ENCODE measurements around the gene CP.

CP gene

DNA sequence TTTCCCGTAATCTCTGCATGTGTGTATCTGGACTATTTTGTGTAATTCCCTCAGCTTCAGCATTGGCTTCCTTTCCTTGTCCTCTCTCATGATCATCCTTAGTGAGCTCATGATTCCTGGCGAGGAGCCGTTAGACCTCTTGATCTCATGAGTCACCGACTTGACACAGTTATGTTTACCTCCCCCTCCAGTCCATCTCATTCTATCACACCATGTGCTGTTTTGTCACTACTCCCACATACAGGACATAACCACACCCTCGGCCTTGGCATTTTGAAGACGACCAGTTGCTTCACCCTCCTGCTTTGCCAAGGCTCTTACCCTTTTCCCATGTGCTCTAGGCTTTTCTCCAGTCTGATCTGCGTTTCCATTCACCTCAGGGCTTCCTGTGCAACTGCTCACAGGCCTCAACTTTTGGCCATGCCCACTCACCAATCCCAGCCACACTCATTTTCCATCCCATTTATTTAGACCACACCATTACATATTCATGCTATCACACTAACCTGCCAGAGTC, 41.5 kb downstream of the CP start:
- no peak for DNase-seq

DNA sequence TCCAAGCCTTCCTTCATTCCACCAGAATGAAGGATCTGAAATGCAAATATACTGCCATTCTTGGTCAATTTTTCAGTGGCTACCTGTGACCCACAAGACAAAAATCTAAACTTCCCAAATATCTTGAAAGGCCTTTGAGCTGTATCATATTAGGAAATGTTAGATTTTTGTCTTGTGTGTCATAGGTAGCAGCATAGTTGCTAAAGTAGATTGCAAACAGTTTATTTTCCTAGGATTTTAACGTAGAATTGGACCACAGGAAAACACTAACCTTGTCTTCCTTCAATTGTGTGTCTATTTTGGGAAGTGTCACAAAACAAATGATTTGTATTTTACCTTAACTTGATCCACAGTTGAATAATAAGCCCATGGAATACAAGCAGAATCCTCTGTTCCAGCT, 42.4 kb downstream of the CP start:
- DNase-seq: no peak

DNA sequence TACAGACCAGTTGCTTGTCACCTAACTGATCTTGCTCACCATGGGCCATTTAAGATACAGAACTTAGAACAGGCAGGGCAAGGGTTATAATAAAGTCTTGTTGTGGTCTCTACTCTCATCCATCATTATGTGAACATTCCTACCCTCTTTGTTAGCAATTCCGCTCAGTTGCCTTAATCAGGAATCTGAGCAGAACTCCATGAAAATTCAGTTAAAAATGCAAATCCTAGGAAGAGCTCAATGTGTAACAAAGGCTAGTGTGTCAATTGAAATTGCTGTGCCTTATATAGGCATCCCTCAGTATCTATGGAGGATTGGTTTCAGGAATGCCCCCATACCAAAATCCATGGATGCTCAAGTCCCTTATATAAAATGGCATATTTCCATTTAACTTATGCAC, 44.5 kb downstream of the CP start:
- DNase-seq: no peak

DNA sequence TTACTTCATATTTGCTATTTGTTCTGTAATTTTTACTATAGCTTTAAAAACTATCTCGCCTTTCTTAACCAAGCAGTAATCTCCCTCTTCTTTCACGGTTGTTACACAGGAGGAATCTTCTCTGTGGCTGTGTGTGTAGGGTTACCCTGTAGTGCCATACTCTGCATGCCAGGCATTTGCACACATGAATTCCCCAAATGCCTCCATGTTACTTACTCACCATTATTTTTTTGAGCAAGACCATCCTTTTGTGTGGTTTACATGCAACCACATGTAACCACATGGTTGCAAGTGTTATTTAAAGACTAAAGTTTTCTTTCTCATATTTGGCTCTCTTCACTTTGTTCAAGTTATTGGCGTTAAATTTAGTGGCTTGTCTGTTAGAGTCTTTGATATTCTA, 46.7 kb downstream of the CP start:
- DNase-seq: no peak

DNA sequence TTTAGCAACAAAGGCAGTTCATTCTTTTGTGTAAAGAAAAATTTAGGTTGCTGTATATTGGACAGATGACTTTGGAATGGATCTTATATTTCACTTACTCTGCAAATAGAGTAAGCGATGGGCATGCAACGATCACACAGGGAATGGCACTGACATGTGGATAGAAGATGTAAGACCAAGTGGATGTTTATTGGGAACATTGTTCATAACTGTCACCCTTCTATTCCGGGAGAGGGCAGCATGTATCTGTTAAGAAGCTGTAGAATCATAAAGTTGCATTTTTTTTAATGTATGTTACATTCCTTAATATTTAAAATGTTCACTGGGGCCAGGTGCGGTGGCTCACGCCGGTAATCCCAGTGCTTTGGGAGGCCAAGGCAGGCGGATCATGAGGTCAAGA, 51.0 kb downstream of the CP start:
- DNase-seq: no peak

DNA sequence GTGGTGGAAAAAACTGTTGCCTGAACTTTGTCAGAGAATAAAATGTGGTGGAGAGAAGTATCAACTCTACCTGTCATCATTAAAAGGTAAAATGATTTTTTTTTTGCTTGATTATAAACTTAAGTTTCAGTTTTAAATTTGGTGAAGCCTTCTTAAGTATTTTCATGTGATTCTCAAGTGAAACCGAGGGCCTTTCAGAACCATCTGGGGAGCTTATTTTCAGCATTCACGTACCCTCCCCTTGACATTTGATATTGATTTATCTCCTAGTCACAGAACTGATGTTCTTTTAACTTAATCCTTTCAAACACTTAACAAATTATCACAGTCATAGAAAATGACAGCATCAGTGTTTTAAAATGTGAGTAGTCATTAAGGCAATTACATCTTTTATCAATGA, 53.7 kb downstream of the CP start:
- DNase-seq: no peak

DNA sequence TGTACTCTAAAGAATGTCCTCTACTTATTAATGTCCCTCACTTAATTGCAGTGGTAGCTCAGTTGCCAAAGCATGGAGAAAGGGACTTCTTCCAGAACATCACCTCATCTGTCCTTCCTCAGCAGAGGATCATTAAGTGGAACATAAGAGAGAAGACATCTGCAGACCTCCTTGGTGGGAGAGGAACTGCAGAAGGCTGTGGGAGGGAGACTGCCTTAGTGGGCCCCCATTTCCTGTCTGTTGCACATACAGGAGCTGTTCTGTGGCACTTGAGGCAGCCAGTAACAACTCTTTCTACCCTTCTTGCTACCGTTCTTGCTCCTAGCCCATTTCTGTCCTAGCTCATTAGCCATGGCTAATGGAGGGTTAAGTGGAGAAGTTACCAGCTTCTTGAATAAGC, 58.6 kb downstream of the CP start:
- DNase-seq: no peak

DNA sequence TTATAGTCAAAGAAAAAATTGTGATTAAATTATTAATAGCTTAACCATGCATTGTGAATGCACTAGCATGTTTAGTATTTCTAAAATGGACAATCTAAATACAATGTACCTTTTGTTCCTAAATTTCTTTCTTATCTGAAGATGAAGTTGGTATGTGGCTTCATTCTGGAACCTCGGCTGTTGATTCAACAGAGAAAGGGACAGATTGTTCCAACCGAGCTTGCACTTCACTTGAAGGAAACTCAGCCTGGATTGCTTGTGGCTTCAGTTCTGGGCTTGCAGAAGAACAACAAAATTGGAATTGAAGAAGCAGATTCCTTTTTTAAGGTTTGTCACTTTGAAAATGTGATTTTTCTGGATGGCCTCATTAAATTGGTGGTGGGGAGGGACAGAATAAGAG, 59.6 kb downstream of the CP start:
- DNase-seq: no peak

DNA sequence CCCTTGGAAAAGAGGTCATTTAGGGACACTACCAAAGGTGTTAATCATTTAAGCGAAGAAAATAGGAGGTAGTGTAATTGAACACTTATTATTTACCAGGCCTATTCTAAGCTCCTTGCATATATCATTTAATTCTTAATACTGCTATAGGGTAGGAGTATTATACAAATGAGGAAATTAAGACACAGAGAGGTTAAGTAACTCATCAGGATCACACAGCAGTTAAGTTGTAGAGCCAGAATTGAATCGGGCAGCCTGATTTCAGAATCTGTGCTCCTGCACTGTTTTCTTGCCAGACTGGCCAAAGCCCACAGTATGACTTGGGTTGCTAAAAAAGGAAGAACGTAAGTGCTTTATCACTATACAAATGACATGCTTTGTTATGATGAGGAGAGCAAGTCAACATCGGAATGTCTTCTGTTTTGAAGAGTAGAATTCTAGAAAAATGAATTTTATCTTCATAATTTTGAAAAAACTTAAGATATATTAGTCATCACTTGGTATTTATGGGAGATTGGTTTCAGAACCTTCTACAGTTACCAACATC, 60.8 kb downstream of the CP start:
- no peak for DNase-seq

DNA sequence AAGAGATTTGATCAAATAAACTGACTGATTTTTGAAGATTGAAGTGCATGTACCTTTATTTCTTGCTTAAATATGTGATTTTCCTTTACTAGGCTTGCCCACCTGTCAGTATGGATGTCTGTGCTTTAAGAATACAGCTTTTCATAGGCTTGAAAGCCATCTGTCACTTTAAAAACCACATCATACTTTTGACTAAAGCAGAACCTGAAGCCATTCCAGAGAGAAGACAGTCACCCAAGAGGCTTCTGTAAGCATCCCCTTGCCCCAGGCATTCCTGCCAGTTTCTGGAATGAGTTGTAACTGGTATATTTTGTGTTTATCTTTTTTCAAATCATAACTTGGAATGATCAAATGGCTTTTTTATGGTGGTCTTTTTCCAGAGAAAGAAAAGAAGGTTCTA, 68.2 kb downstream of the CP start:
- no peak for DNase-seq

DNA sequence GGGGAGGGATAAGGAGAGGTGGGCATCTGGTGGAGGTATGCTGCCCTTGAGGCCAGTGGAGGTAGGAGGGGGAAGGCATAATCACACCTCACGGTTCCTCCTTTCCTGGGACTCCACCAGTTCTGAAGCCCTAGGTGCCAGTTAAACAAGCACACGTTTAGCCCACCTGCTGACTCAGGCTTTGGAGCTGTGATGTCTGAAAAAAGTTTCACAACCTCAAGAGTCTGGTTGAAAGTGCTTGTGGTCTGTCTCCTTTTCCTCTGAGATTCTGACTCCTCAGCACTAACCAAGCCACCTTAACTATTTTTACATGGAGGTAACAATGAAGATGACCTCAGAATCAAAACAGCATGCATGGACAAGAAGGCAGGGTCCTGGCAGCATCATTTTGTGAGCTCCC, 69.2 kb downstream of the CP start:
- no peak for DNase-seq

DNA sequence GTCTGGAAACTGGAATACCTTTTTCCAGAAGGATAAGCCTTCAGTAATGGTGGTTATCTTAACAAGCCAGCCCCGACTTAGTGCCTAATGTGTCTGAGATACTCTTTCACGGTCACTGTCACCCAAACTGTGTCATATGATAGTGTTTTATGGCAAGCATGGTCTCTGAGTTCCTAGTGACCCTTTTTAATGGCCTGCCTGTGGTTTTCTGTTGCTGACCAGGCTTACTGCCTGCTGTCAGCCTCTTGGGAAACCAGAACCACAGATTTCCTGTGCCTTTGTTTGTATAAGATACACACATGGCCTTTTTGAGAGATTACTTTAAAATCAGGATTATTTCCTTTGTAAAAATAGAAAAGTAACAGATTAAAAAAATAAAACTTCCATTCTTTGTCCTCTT, 69.8 kb downstream of the CP start:
- no peak for DNase-seq

DNA sequence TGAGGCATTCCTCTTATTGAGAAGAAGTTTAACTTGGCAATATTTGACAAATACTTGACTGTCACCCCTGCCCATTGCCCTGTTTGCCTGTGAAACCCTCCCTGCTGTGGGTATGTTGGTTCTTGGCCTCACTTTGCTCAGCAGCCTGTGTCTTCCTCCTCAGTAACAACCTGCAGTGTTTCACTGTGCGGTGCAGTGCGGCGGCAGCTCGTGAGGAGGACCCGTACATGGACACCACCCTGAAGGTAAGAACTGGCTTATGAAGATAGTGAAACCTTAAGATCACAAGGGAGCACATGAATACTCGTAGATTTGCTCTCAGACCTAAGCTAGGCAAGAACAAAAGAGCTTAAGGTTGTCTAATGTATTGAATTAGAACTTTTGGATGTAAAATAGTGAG, 71.2 kb downstream of the CP start:
- DNase-seq: no peak

DNA sequence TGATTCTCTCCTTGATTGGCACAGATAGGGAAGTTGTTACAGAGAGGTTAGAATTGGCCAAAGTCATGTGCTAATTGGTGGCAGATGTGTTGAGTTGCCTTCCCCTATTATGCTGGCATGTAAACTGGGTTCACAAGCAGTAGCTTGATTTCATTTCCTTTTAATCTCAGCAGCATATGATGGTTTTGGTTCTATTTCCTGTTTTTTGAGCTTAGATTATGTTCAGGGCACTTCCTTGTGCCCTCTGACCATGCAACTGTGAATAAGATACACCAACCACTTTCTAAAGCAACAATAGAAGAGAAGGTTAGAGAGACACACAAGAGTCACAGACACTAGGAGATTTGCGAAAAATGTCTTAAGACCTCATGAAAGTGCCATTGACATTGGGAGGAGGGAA, 75.7 kb downstream of the CP start:
- no peak for DNase-seq

DNA sequence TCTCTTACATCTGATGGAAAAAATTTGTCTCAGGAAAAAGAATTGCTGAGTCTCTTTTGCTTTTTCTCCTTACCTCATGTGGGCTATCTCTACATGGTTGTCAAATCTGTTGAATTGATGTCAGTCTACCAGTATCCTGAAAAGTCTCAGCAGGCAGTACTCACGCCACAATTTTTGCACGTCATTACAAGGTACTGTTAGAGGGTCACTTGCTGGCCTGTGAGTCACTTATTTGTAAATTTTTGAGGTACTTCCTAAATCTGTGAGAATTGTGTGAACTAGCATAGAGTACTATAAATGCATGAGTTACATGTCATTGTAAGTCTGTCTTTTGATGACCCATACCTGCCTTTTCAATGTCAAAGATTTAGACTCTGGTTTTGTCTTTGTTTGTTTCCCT, 76.3 kb downstream of the CP start:
- no peak for DNase-seq

DNA sequence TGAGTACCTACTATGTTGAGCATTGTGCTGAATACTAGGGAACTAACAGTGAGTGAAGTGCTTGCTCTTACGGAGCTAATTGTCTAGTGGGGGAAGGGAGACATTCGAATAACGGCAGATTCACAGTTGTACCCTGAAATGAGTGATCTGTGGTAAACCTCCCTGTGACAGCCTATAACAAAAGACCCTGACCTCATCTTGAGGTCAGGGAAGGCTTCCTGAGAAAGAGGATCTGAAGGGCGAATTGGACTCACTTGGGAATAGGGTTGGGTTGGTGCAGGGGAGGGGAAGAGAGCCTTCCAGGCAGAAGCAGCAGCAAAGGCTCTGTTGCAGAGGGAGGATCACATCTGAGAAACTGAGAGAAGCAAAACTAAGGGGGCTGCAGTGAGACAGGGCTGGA, 78.9 kb downstream of the CP start:
- DNase-seq: no peak

DNA sequence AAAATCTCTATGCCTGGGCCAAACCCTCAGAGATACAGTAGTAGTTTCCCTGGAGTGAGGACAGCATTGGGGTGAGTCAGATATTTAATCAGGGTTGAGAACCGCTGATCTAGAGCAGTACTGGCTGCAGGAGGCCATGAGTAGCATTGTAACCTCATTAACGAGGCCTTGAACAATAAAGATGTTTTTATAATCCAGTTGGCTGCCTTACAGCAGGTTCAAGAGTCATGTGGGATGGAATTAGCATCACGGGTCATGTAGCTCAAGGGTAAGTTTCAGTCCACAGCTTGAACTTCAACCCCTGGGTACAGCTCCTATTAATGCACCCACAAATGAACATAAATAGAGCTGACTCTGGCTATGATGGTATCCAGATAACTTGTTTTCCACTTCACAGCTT, 87.1 kb downstream of the CP start:
- DNase-seq: peak; percentile 7

DNA sequence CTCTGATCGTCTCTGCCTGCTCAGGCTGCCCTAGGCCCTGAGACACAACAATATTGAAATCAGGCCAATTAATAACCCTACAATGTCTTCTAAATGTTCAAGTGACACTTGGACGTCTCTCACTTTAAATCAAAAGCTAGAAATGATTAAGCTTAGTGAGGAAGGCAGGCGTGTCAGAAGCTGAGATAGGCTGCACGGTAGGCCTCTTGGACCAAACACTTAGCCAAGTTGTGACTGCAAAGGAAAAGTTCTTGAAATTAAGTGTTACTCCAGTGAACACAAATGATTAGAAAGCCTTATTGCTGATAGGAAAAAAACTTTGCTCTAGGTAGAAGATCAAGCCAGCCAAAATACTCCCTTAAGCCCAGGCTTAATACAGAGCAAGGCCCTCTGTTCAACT, 90.0 kb downstream of the CP start:
- no peak for DNase-seq

DNA sequence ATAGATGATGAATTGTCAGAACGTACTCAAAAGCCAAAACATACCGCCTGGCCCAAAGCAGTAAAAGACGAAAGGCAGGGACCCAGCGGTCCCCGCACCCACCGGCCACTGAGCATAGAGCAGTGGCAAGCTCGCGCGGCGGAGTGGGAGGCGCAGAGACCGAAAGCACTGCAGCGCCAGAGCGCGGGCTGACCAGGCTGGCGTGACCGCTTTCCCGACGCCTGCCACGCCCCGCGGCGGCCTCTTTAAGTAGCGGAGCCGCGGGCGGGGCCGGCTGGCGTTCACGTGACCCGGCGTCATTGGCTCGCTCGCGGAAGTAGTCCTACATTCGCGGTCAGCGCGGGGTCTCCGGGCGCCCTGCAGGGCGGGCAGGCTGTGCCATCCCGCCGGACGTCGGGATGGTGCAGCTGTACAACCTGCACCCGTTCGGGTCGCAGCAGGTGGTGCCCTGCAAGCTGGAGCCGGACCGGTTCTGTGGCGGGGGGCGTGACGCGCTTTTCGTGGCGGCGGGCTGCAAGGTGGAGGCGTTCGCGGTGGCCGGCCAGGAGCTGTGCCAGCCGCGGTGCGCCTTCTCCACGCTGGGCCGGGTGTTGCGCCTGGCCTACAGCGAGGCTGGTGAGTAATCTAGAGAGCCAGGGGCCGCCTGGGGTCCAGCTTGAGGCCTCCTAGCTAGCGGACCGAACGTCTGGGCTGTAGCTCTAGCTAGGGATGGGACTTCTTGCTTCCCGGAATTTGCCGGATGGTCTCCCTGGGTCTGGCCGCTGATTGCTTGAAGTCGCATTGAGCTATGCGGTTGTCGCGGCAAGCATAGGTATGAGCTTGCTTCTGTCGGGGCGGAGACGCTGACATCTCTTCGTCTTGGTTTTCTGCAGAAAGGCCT, 92.1 kb downstream of the CP start, which contains the start of gene HPS3:
Gene HPS3, plus strand, starts transcription at position 313 of the 880 bp plus-strand sequence. Its CDS starts 86 bp downstream, at position 399.
- DNase-seq: peak; percentile 85

DNA sequence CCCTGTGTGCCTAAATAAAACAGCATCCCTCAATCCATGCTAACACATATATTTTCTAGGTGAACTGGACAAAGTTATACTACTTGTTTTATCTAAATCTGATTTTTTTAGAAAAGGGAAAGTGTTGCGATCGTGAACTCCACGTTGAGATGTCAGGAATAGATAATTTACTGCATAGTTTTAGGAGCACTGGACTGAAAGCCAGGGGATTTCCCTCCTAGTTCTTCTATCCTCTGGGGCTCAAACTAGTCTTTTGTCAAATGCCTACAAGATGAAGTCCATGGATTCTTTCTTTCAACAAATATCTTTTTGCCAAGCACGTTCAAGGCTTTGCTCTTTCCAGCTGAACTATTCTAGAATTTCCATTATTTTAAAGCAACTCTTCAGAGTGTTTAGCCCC, 92.8 kb downstream of the CP start:
- DNase-seq: no peak

DNA sequence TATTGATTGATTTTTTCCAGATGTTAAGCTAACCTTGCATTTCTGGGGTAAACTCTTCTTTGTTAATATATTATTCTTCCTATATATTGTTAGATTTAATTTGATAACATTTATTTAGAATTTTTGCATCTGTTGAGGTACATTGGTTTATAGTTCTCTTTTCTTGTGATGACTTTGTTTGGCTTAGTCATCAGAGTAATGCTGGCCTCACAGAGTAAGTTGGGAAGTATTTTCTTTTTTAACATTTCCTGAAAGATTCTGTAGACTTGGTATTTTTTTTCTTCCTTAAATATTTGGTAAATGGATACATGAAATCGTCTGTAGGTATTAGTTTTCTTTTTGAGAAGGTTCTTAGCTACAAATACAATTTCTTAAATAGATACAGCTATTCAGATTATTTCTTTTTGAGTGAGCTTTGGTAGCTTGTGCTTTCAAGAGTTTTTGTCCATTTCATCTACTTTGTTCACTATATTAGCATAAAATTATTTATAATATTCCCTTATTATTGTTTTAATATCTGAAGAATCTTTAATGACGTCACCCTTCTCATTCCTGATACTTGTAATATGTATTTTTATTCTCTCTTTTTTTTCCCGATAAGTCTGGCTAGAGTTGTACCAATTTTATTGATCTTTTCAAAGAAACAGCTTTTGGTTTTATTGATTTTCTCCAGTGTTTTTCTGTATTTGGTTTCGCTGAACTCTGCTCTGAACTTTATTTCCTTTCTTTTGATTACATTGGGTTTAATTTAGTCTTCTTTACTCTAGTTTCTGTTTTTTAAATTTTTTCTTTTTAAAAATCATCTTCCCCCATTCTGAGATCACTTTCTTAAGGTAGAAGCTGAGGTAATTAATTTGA, 98.7 kb downstream of the CP start:
- no peak for DNase-seq

Data from NCI-H510A (cell line).